ENCODE results near the gene ALOX15.
A peak's percentile ranks its signal among the peaks of the same experiment; 100 is the strongest.
"Not testable (repeated sequence)": the region's sequence is repeated elsewhere in the genome, so short reads cannot be mapped to it uniquely, and the experiment has no call there.

Gene ALOX15

GRCh38 chr17:4617590-4618351, 23.7 kb downstream of the ALOX15 start:
- no peak for DNase-seq (ENCODE audit: low spot score)

GRCh38 chr17:4617090-4617489, 24.4 kb downstream of the ALOX15 start:
- DNase-seq (ENCODE audit: low spot score) = no peak

DNA sequence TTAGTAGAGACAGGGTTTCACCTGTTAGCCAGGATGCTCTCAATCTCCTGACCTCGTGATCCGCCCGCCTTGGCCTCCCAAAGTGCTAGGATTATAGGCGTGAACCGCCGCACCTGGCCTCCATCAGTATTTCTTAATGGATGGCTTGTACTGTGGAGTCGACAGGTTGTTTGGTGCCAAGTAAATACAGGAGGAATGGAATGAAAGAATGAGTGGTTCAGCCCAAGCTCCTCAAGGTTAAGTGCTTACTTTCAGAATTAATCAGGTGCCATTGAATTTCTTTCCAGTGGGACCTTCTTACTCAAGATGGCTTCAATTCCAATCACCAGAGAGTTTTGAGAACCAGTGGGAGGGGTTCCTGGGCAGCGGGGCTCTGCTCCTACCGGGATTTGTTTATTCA, 25.0 kb downstream of the ALOX15 start:
- no peak for DNase-seq (ENCODE audit: low spot score)

- DNase-seq (ENCODE audit: low spot score) = no peak
These were observed 30.8 kb downstream of the ALOX15 start for GRCh38 chr17:4610656-4611055.

- no peak for DNase-seq (ENCODE audit: low spot score)
These were observed 31.3 kb downstream of the ALOX15 start for GRCh38 chr17:4610162-4610561.

GRCh38 chr17:4609761-4610160, 31.7 kb downstream of the ALOX15 start:
- no peak for DNase-seq (ENCODE audit: low spot score)

GRCh38 chr17:4607773-4608187, 33.7 kb downstream of the ALOX15 start:
- DNase-seq (ENCODE audit: low spot score) = peak; percentile 64

DNA sequence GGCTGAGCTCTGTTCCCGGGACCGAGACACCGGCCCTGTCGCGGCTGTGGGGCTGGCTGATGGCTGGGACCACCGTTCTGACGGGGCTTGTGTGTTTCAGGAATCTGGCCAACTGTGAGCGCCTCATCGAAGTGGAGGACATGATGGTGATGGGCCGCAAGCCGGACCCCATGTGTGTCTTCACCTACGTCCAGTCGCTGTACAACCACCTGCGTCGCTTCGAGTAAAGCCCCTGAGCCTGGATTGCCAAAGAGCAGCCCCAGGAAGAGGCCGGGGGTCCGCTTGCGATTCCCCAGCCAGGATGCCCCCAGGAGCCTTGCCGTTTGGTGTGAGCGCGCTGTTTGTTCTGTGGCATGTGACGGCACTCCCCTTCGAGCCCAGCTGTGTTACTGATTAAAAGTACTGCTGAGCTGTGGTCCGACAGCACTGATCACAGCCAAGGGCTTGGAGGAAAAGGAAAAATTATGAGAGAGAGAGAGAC, 34.2 kb downstream of the ALOX15 start:
- DNase-seq (ENCODE audit: low spot score) = peak; percentile 47

DNA sequence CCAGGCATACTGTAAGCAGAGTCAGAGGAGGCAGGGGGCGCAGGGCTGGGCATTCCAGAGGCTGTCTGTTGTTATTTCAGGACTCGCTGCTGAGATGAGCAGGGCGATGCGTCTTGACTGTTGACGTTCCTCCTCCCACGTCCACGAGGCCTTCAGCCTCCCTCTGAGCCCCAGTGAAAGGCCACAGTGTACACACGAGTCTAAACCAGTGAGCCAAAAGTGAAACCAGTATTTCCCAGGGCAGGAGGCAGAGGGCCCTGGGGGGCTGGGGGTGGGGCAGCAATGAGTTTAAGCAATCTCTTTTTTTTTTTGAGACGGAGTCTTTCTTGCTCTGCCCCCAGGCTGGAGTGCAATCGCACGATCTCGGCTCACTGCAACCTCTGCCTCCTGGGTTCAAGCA, 35.7 kb downstream of the ALOX15 start:
- no peak for DNase-seq (ENCODE audit: low spot score)

DNA sequence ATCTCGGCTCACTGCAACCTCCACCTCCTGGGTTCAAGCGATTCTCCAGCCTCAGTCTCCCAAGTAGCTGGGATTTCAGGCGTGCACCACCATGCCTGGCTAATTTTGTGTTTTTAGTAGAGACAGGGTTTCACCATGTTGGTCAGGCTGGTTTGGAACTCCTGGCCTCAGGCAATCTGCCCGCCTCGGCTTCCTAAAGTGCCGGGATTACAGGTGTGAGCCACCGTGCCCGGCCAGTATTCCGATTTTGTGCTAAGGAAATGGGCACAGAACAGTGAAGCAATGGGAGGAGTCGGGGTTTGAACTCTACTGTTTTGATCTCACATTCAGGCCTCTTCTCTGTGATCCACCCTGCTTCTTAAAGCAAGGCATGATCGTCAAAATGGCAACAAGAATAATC, 36.7 kb downstream of the ALOX15 start:
- DNase-seq (ENCODE audit: low spot score) = not testable (repeated sequence)

DNA sequence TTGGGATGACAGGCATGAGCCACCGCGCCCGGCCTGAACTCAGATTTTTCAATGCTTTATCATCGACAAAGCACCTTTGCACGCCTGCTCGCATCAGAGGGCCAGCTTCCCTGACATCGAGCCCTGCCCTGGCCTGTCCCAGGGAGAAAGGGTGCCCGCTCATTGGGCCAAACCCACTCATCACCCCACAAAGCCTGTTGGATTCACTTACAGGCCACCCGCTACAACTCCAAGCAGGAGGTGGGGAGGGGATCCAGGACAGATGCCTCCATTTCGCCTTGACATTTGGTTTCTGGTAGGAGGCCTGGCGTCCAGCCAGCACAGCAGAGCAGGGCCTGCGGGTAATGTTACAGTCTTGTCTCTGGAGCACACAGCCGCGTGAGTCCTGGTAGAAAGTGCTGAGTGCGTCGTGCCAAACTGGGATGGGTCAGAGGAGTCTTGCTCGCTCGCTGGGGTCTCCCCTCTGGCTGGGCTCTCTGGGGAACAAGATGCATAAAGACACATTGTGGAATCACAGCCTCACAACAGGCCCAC, 37.3 kb downstream of the ALOX15 start:
- peak; percentile 19 for DNase-seq (ENCODE audit: low spot score)

DNA sequence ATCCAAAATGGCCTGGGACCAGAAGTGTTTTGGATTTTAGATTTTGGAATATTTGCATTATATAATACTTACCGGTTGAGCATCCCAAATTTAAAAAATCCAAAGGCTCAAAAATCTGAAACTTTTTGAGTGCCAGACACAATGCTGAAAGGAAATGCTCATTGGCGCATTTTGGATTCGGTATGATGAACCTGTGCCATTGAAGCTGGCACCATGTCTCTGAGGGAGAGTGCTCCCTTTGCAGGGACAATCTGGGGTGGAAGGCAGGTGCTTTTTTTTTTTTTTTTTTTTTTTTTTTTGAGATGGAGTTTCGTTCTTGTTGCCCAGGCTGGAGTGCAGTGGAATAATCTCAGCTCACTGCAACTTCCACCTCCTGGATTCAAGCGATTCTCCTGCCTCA, 39.4 kb downstream of the ALOX15 start:
- no peak for DNase-seq (ENCODE audit: low spot score)

- no peak for DNase-seq (ENCODE audit: low spot score)
These were observed 40.2 kb downstream of the ALOX15 start for GRCh38 chr17:4601326-4601725.

GRCh38 chr17:4600563-4600962, 40.9 kb downstream of the ALOX15 start:
- no peak for DNase-seq (ENCODE audit: low spot score)

DNA sequence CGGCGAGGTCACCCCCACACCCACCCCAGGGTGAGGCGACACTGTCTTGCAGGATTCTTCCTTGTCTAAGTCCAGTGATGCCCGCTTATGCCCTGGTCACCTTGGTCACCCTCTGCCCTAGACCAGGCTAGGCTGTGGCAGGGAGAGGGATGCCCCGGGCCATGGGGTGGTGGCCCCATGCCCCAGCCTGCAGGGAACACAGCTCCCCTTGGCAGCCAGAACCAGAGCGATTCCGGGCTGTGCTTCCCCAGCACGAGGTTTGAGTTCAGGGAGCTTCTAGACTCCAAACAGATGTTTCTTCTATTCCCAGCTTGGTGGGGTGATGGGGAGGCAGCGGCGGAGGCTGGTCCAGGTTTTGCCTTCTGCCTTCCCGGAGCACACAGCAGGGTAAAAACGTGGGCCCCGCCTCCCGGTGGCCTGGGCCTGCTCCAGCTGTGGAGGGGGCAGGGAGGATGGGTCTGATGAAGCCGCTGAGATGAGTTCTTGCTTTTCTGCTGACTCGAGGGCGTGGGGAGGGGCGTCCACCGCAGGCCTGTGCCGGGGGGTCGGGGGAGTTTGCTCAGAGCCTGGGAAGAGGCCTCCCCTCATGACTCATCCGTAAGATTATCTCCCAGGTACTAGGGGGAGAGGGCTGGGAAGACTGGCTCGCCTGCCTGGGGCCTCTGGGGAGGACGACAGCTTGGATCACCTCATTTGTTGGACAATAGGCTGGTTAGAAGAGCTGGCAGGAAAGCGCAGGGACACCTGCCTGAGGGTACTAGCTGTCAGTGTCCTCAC, 41.8 kb downstream of the ALOX15 start:
- DNase-seq (ENCODE audit: low spot score) = no peak

GRCh38 chr17:4598776-4599504, 42.5 kb downstream of the ALOX15 start:
- no peak for DNase-seq (ENCODE audit: low spot score)

- no peak for DNase-seq (ENCODE audit: low spot score)
These were observed 43.5 kb downstream of the ALOX15 start for GRCh38 chr17:4597975-4598374.

DNA sequence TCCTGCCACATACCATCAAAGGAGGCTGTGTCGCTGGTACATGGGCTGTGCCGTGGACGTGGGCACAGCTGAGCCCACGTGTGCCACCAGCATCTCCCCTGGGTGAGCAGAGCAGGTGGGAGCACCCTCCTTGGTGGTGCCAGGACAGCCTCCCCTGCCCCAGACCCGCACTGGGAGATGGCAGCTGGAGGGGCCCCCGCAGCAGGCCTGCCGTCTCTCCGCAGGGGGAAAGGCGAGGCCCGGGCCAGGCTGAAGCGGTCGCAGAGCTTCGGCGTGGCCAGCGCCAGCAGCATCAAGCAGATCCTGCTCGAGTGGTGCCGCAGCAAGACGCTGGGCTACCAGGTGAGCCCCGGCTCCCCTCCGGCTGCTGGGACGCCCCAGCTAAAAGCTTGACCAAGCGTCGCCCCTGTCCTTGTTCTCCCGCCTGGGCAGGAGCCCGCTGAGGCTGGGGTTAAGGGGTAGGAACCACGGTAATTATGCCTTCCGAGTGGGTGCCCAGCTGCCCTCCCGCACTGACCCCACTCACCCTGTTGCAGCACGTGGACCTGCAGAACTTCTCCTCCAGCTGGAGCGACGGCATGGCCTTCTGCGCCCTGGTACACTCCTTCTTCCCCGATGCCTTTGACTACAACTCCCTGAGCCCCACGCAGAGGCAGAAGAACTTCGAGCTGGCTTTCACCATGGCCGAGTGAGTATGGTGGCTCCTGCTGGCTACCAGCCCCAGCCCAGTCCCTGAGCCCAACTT, 44.7 kb downstream of the ALOX15 start:
- no peak for DNase-seq (ENCODE audit: low spot score)

- DNase-seq (ENCODE audit: low spot score) = not testable (repeated sequence)
These were observed 45.7 kb downstream of the ALOX15 start for GRCh38 chr17:4595685-4596342.

DNA sequence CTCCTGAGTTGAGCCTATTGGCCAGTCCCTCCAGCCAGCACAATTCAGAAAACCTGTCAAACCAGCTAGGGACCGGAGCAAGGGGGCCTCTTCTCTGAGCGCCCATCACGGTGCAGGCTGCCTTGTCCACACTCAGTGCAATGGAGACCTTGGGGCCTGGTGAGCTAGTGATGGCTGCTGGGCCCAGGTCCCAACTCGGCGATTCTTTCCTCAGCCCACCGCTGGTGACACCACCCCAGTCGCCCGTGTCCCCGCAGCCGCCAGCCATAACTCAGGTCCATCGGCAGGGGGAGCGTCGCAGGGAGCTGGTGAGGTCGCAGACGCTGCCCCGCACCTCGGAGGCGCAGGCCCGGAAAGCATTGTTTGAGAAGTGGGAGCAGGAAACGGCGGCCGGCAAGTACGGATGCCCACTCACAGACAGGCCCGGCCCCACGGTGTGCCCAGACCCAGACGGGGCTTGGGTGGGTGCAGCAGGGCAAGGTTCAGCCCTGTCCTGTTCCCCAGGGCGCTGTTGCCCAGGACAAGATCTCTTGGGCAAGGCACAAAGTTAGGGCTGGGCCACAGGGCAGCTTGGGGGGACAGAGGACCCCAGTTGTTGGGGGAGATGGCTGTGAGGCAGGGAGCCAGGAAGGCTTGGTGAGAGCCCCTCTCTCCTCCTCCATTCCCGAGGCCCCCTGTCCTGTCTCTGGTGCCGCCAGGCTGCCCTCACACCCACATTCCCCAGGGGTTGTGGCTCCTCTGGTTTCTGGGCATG, 46.4 kb downstream of the ALOX15 start:
- no peak for DNase-seq (ENCODE audit: low spot score)

All from kidney tubule cell (primary cell).